GM19240 (cell line): ENCODE data around the gene EMILIN1.
"Not testable (repeated sequence)": the region's sequence is repeated elsewhere in the genome, so short reads cannot be mapped to it uniquely, and the experiment has no call there.

ENCODE experiments used
- DNase-seq: peaks from one replicate; pipeline ENCODE4 v3.0.0; 2011; ENCODE audit warnings: low spot score; ENCODE audit not compliant: insufficient read length

EMILIN1 gene

GRCh38 chr2:27092696-27093429, 14.4 kb downstream of the EMILIN1 start:
- DNase-seq: no peak

- DNase-seq: no peak
These were observed 15.3 kb downstream of the EMILIN1 start for GRCh38 chr2:27093430-27094352.

- no peak for DNase-seq
These were observed 16.1 kb downstream of the EMILIN1 start for GRCh38 chr2:27094353-27094984.

- no peak for DNase-seq
These were observed 17.0 kb downstream of the EMILIN1 start for GRCh38 chr2:27095427-27095744.

GRCh38 chr2:27095745-27096651, 17.6 kb downstream of the EMILIN1 start:
- DNase-seq: peak; percentile 91

GRCh38 chr2:27096748-27097297, 18.4 kb downstream of the EMILIN1 start:
- no peak for DNase-seq

- DNase-seq: no peak
These were observed 18.9 kb downstream of the EMILIN1 start for GRCh38 chr2:27097341-27097740.

GRCh38 chr2:27099334-27099955, 21.0 kb downstream of the EMILIN1 start:
- no peak for DNase-seq

- no peak for DNase-seq
These were observed 21.6 kb downstream of the EMILIN1 start for GRCh38 chr2:27100036-27100435.

- DNase-seq: no peak
These were observed 23.9 kb downstream of the EMILIN1 start for GRCh38 chr2:27102329-27102728.

GRCh38 chr2:27105981-27106380, 27.6 kb downstream of the EMILIN1 start:
- DNase-seq: no peak

GRCh38 chr2:27108221-27108620, 29.8 kb downstream of the EMILIN1 start:
- no peak for DNase-seq

GRCh38 chr2:27109083-27109482, 30.7 kb downstream of the EMILIN1 start:
- no peak for DNase-seq

- DNase-seq: not testable (repeated sequence)
These were observed 32.4 kb downstream of the EMILIN1 start for GRCh38 chr2:27110603-27111352.

GRCh38 chr2:27111392-27112078, 33.1 kb downstream of the EMILIN1 start:
- DNase-seq: not testable (repeated sequence)

GRCh38 chr2:27115519-27115918, 37.1 kb downstream of the EMILIN1 start:
- no peak for DNase-seq

GRCh38 chr2:27117995-27118524, 39.6 kb downstream of the EMILIN1 start:
- DNase-seq: no peak

GRCh38 chr2:27118525-27119329, 40.3 kb downstream of the EMILIN1 start, which contains the start of gene CGREF1:
Gene CGREF1 (minus strand): TSS chr2:27119128. CDS start chr2:27104366, 14,762 bp downstream.
- DNase-seq: no peak
